HG03097 (cell line): ENCODE measurements around the gene TEX264.
"Not testable (repeated sequence)": the region's sequence is repeated elsewhere in the genome, so short reads cannot be mapped to it uniquely, and the experiment has no call there.

ENCODE experiments used
- ATAC-seq: cut with Tn5 transposase; IDR thresholded peaks from one replicate; pipeline ENCODE4 v1.9.1; 2021; ENCODE audit not compliant: unreplicated experiment, low FRiP score

TEX264 gene

DNA sequence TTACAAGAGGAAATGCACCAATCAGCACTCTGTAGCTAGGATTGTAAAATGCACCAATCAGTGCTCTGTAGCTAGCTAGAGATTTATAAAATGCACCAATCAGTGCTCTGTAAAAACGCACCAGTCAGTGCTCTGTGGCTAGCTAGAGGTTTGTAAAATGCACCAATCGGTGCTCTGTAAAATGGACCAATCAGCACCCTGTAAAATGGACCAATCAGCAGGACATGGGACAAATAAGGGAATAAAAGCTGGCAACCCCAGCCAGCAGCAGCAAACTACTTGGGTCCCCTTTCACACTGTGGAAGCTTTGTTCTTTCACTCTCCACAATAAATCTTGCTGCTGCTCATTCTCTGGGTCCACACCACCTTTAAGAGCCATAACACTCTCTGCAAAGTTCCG is 71.3 kb downstream of the TEX264 start:
- not testable (repeated sequence) for ATAC-seq

- ATAC-seq: not testable (repeated sequence)
These were observed 71.9 kb downstream of the TEX264 start for GRCh38 chr3:51742978-51743377.

GRCh38 chr3:51747840-51748239 is 76.8 kb downstream of the TEX264 start:
- ATAC-seq: no peak

- ATAC-seq: no peak
These were observed 77.3 kb downstream of the TEX264 start for GRCh38 chr3:51748327-51748726.

DNA sequence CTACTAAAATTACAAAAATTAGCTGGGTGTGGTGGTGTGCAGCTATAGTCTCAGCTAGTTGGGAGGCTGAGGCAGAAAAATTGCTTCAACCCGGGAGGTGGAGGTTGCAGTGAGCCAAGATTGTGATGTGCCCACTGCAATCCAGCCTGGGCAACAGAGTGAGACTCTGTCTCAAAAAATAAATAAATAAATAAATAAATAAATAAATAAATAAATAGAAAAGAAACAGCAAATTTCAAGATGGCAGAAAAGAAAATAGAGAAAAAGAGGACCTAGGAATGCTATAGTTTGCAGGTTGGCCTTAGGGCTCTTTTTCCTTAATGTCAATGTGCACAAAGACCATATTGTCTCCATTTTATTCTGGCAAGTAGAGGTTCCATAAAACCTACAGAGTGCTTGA is 79.8 kb downstream of the TEX264 start:
- no peak for ATAC-seq

- no peak for ATAC-seq
These were observed 80.2 kb downstream of the TEX264 start for GRCh38 chr3:51751287-51751686.
